Measurements from ENCODE around the gene PDLIM1.

The PDLIM1 gene

DNA sequence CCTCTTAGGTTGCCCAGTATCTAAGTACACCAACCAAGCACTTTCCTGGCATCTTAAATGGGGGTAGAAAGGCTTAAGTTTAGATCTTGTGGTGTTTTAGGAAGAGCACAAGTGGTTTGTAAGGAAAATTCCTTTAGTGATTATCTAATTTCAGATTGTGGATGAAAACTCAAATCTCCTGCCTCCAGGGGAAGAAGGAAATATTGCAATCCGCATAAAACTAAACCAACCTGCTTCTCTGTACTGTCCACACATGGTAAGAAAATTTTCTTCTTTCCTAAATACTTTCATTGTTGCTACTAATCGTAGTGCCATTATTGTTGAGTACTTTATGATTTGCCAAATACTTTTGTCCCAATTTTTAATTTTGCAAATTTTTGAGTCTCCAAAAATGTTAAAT lies 65.7 kb downstream of the PDLIM1 start:
- Histone ChIP-seq H3K27ac (replicated peaks) (no peak overlapping the region), H3K27me3 (ENCODE audit: insufficient read depth, poor library complexity, severe bottlenecking) (peaks cover 3% of the 10 kb centered on the region), H3K4me3 (replicated peaks; ENCODE audit: insufficient read depth, low read length) (no peak overlapping the region)
- TF ChIP-seq REST (IDR thresholded peaks at IDR 0.05; ENCODE audit: insufficient replicate concordance, low read depth) (no peak), CTCF (IDR thresholded peaks at IDR 0.05; ENCODE audit: insufficient read depth, low read length) (no peak), GABPA (IDR thresholded peaks at IDR 0.05; ENCODE audit: low read depth) (no peak), SPI1 (IDR thresholded peaks at IDR 0.05; ENCODE audit: borderline replicate concordance, low read depth) (no peak), POLR2AphosphoS5 (IDR thresholded peaks at IDR 0.05; ENCODE audit: low read depth) (no peak)
- no peak for DNase-seq (ENCODE audit: low read depth in 1 of 2, low spot score in 1 of 2)

DNA sequence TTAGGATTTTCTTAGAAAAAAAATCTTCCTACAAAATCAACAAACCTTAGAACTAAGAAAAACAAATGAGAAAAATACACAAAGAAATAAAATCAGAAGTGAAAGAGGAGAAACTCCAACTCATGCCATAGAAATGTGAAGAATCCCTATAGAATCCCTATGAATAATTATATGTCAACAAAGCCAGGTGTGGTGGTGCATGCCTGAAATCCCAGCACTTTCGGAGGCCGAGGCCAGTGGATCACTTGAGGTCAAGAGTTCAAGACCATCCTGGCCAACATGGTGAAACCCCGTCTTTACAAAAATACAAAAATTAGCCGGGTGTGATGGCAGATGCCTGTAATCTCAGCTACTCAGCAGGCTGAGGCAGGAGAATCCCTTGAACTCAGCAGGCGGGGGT lies 69.7 kb downstream of the PDLIM1 start:
- H3K27me3 ChIP-seq (ENCODE audit: insufficient read depth, poor library complexity, severe bottlenecking): peaks cover 4% of the 10 kb centered on the region
- no peak for DNase-seq (ENCODE audit: low read depth in 1 of 2, low spot score in 1 of 2)
- no peak for TF ChIP-seq GABPA (IDR thresholded peaks at IDR 0.05; ENCODE audit: low read depth)
- no peak for TF ChIP-seq POLR2AphosphoS5 (IDR thresholded peaks at IDR 0.05; ENCODE audit: low read depth)
- TF ChIP-seq SPI1 (IDR thresholded peaks at IDR 0.05; ENCODE audit: borderline replicate concordance, low read depth): no peak
- TF ChIP-seq REST (IDR thresholded peaks at IDR 0.05; ENCODE audit: insufficient replicate concordance, low read depth): no peak
- TF ChIP-seq CTCF (IDR thresholded peaks at IDR 0.05; ENCODE audit: insufficient read depth, low read length): no peak
- no peak overlapping the region for H3K27ac ChIP-seq (replicated peaks)
- H3K4me3 ChIP-seq (replicated peaks; ENCODE audit: insufficient read depth, low read length): no peak overlapping the region

DNA sequence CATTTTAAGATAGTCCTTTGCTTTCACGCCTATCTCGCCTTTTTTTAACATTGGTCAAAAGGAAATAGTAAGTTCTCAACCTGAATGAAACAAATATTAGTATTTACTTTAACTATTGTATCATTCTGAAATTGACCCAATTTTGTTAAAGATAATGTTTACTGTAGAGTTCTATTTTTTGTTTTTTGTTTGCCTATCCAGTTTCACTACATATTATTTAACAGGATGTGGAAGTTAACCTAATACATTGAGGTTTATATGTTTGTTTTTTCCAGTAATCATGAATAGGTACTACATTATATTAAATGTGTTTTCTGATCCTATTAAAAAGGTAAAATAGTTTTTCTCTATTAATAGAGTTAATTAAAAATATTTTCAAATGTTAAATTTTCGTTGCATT lies 70.3 kb downstream of the PDLIM1 start:
- Histone ChIP-seq H3K27ac (replicated peaks) (no peak overlapping the region), H3K4me3 (replicated peaks; ENCODE audit: insufficient read depth, low read length) (no peak overlapping the region), H3K27me3 (ENCODE audit: insufficient read depth, poor library complexity, severe bottlenecking) (peaks cover 4% of the 10 kb centered on the region)
- TF ChIP-seq REST (IDR thresholded peaks at IDR 0.05; ENCODE audit: insufficient replicate concordance, low read depth): no peak
- TF ChIP-seq GABPA (IDR thresholded peaks at IDR 0.05; ENCODE audit: low read depth): no peak
- no peak for TF ChIP-seq SPI1 (IDR thresholded peaks at IDR 0.05; ENCODE audit: borderline replicate concordance, low read depth)
- no peak for TF ChIP-seq CTCF (IDR thresholded peaks at IDR 0.05; ENCODE audit: insufficient read depth, low read length)
- TF ChIP-seq POLR2AphosphoS5 (IDR thresholded peaks at IDR 0.05; ENCODE audit: low read depth): no peak
- no peak for DNase-seq (ENCODE audit: low read depth in 1 of 2, low spot score in 1 of 2)

All from HL-60 (cell line).